GM23338 (cell line): Measurements from ENCODE around the gene OBP2A. TPM values are rescaled to one million over a fixed set of nuclear protein-coding genes. Genes with fewer than 3 reads are reported as not detected.

Experiments used
- ATAC-seq: fragments of 200-7000 bp; cut with Tn5 transposase; 3 replicates; pipeline ENCODE4 v1.9.1; 2020
- DNase-seq: peaks from one replicate; pipeline ENCODE4 v3.0.0-alpha.2; 2015; ENCODE audit warnings: low spot score
- H2AFZ ChIP-seq: fragments of 200-600 bp; sonication (generic); 2 replicates; pipeline ENCODE4 v1.8.0; 2016; ENCODE audit warnings: antibody characterized with exemption, mild to moderate bottlenecking, moderate library complexity
- H3F3A ChIP-seq: fragments of 200-600 bp; sonication (generic); replicated peaks from 2 replicates; pipeline ENCODE4 v1.8.0; 2017; ENCODE audit warnings: antibody characterized with exemption, mixed run types, low read depth
- H3K27ac ChIP-seq: fragments of 200-600 bp; sonication (generic); 2 replicates; pipeline ENCODE4 v1.6.1; 2016; ENCODE audit warnings: low read depth
- H3K27me3 ChIP-seq: fragments of 200-600 bp; sonication (generic); 2 replicates; pipeline ENCODE4 v1.8.0; 2016; ENCODE audit warnings: mild to moderate bottlenecking, mixed run types, moderate library complexity; ENCODE audit not compliant: insufficient read depth
- H3K36me3 ChIP-seq: fragments of 200-600 bp; sonication (generic); 2 replicates; pipeline ENCODE4 v1.8.0; 2016; ENCODE audit warnings: mild to moderate bottlenecking; ENCODE audit not compliant: insufficient read depth
- H3K4me1 ChIP-seq: fragments of 200-600 bp; sonication (generic); 2 replicates; pipeline ENCODE4 v1.8.0; 2016; ENCODE audit warnings: mild to moderate bottlenecking, moderate library complexity; ENCODE audit not compliant: insufficient read depth
- H3K4me2 ChIP-seq: fragments of 200-600 bp; sonication (generic); 2 replicates; pipeline ENCODE4 v1.7.1; 2017; ENCODE audit warnings: mixed run types
- H3K4me3 ChIP-seq: fragments of 200-600 bp; sonication (generic); 2 replicates; pipeline ENCODE4 v1.6.1; 2016; ENCODE audit warnings: mixed run types
- H3K79me2 ChIP-seq: fragments of 200-600 bp; sonication (generic); replicated peaks from 2 replicates; pipeline ENCODE4 v1.8.0; 2017; ENCODE audit warnings: mild to moderate bottlenecking; ENCODE audit not compliant: insufficient read depth
- H3K9me2 ChIP-seq: fragments of 200-600 bp; sonication (generic); 2 replicates; pipeline ENCODE4 v1.8.0; 2017; ENCODE audit not compliant: insufficient read depth
- H4K20me1 ChIP-seq: fragments of 200-600 bp; sonication (generic); replicated peaks from 2 replicates; pipeline ENCODE4 v1.8.0; 2017; ENCODE audit warnings: mild to moderate bottlenecking; ENCODE audit not compliant: insufficient read depth
- H3K27ac Mint-ChIP-seq: 2 replicates; pipeline ENCODE4 v1.8.0; 2020; ENCODE audit warnings: inconsistent platforms, mild to moderate bottlenecking, moderate library complexity, mixed read lengths
- H3K27me3 Mint-ChIP-seq: 3 replicates; pipeline ENCODE4 v1.8.0; 2022; ENCODE audit warnings: low read depth, mild to moderate bottlenecking, moderate library complexity, mixed read lengths, inconsistent platforms; ENCODE audit not compliant: insufficient read depth, poor library complexity
- H3K36me3 Mint-ChIP-seq: 3 replicates; pipeline ENCODE4 v1.8.0; 2021; ENCODE audit warnings: low read depth, mild to moderate bottlenecking, inconsistent platforms, moderate library complexity, mixed read lengths
- H3K4me1 Mint-ChIP-seq: 3 replicates; pipeline ENCODE4 v1.8.0; 2020; ENCODE audit warnings: mild to moderate bottlenecking, inconsistent platforms, mixed read lengths
- H3K4me3 Mint-ChIP-seq: 3 replicates; pipeline ENCODE4 v1.8.0; 2021; ENCODE audit warnings: moderate library complexity, mild to moderate bottlenecking, inconsistent platforms, mixed read lengths
- H3K9me3 Mint-ChIP-seq: 3 replicates; pipeline ENCODE4 v1.8.0; 2020; ENCODE audit warnings: moderate library complexity, mild to moderate bottlenecking, inconsistent platforms, mixed read lengths
- CREB1 ChIP-seq: fragments of 250-450 bp; sonication (Bioruptor Pico); IDR thresholded peaks from 2 replicates; pipeline ENCODE4 v1.5.0; 2020; ENCODE audit warnings: low read depth, mild to moderate bottlenecking, moderate library complexity
- ETS1 ChIP-seq: IDR thresholded peaks from 2 replicates; pipeline ENCODE4 v1.6.1; 2016; ENCODE audit warnings: antibody characterized with exemption
- EZH2 ChIP-seq: fragments of 200-600 bp; sonication (generic); IDR thresholded peaks from one replicate; pipeline ENCODE4 v1.8.0; 2017; ENCODE audit warnings: antibody characterized with exemption, mild to moderate bottlenecking, low read depth; ENCODE audit not compliant: unreplicated experiment
- NANOG ChIP-seq: IDR thresholded peaks from 2 replicates; pipeline ENCODE4 v1.6.1; 2016; ENCODE audit warnings: antibody characterized with exemption, borderline replicate concordance
- POLR2AphosphoS5 ChIP-seq: IDR thresholded peaks from 2 replicates; pipeline ENCODE4 v1.6.1; 2016; ENCODE audit warnings: antibody characterized with exemption, low read depth
- STAT1 ChIP-seq: IDR thresholded peaks from one replicate; pipeline ENCODE4 v1.6.1; 2016; ENCODE audit warnings: antibody characterized with exemption; ENCODE audit not compliant: unreplicated experiment
- ZNF114 ChIP-seq: fragments of 250-450 bp; sonication (Bioruptor Pico); IDR thresholded peaks from 2 replicates; pipeline ENCODE4 v1.5.0; 2020; ENCODE audit warnings: mild to moderate bottlenecking, moderate library complexity
- ZNF331 ChIP-seq: fragments of 250-450 bp; sonication (Bioruptor Pico); IDR thresholded peaks from 2 replicates; pipeline ENCODE4 v1.5.0; 2020; ENCODE audit warnings: low read depth, mild to moderate bottlenecking, moderate library complexity
- polyA plus RNA-seq: library from polyadenylated mRNA; unstranded; fragments of >200 nt; fragmentation: Nextera tagmentation; extraction: Ambion mirVana; gene quantifications from 2 replicates; pipeline ENCODE4 v1.2.1, GENCODE V29; 2016
- total RNA-seq: library from RNA; depleted of rRNA; stranded (reverse); fragments of >200 nt; shearing (Covaris generic); gene quantifications from 2 replicates; pipeline ENCODE4 v1.2.3, GENCODE V29; 2014
- TF ChIP-seq, protein P1 (sequence below), 2 experiments: fragments of 200-600 bp in 1 of 2; sonication (generic) in 1 of 2; conservative IDR thresholded peaks; 2 replicates each; pipeline versions ENCODE4 v1.5.1 to v1.6.1; 2016 to 2017; ENCODE audit warnings: antibody characterized with exemption in 2 of 2, low read depth in 2 of 2, mild to moderate bottlenecking in 2 of 2, moderate library complexity in 1 of 2
- TF ChIP-seq, protein P2 (sequence below): IDR thresholded peaks from one replicate; pipeline ENCODE4 v1.6.1; 2018; ENCODE audit warnings: antibody characterized with exemption; ENCODE audit not compliant: unreplicated experiment

The OBP2A gene
- total and polyA plus RNA-seq, 2 experiments from 2014 or later, result not detected

- DNase-seq, result no peak
- H3K36me3 Mint-ChIP-seq, result no peaks in the 10 kb centered on the region
- Histone ChIP-seq H3K79me2 (no peaks in the 10 kb centered on the region), H3F3A (no peaks in the 10 kb centered on the region), H3K4me2 (no peak overlapping the region), H3K4me1 (no peaks in the 10 kb centered on the region), H3K27me3 (no peaks in the 10 kb centered on the region), H3K36me3 (no peaks in the 10 kb centered on the region), H3K27ac (no peak overlapping the region), H4K20me1 (no peaks in the 10 kb centered on the region), H3K4me3 (no peak overlapping the region), H3K9me2 (no peaks in the 10 kb centered on the region), H2AFZ (no peak overlapping the region)
- no peak for ATAC-seq
- no peak overlapping the region for H3K27ac Mint-ChIP-seq
- H3K4me3 Mint-ChIP-seq, result no peak overlapping the region
- peaks cover 4% of the 10 kb centered on the region for H3K27me3 Mint-ChIP-seq
- H3K9me3 Mint-ChIP-seq, result no peaks in the 10 kb centered on the region
- H3K4me1 Mint-ChIP-seq, result no peaks in the 10 kb centered on the region
- no peak for TF ChIP-seq EZH2
- TF ChIP-seq, protein P1, sequence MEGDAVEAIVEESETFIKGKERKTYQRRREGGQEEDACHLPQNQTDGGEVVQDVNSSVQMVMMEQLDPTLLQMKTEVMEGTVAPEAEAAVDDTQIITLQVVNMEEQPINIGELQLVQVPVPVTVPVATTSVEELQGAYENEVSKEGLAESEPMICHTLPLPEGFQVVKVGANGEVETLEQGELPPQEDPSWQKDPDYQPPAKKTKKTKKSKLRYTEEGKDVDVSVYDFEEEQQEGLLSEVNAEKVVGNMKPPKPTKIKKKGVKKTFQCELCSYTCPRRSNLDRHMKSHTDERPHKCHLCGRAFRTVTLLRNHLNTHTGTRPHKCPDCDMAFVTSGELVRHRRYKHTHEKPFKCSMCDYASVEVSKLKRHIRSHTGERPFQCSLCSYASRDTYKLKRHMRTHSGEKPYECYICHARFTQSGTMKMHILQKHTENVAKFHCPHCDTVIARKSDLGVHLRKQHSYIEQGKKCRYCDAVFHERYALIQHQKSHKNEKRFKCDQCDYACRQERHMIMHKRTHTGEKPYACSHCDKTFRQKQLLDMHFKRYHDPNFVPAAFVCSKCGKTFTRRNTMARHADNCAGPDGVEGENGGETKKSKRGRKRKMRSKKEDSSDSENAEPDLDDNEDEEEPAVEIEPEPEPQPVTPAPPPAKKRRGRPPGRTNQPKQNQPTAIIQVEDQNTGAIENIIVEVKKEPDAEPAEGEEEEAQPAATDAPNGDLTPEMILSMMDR (conservative IDR thresholded peaks at IDR 0.05; ENCODE audit: low read depth in 2 of 2), result no peak
- no peak for TF ChIP-seq CREB1 (CRISPR knock-in tag)
- TF ChIP-seq, protein P2, sequence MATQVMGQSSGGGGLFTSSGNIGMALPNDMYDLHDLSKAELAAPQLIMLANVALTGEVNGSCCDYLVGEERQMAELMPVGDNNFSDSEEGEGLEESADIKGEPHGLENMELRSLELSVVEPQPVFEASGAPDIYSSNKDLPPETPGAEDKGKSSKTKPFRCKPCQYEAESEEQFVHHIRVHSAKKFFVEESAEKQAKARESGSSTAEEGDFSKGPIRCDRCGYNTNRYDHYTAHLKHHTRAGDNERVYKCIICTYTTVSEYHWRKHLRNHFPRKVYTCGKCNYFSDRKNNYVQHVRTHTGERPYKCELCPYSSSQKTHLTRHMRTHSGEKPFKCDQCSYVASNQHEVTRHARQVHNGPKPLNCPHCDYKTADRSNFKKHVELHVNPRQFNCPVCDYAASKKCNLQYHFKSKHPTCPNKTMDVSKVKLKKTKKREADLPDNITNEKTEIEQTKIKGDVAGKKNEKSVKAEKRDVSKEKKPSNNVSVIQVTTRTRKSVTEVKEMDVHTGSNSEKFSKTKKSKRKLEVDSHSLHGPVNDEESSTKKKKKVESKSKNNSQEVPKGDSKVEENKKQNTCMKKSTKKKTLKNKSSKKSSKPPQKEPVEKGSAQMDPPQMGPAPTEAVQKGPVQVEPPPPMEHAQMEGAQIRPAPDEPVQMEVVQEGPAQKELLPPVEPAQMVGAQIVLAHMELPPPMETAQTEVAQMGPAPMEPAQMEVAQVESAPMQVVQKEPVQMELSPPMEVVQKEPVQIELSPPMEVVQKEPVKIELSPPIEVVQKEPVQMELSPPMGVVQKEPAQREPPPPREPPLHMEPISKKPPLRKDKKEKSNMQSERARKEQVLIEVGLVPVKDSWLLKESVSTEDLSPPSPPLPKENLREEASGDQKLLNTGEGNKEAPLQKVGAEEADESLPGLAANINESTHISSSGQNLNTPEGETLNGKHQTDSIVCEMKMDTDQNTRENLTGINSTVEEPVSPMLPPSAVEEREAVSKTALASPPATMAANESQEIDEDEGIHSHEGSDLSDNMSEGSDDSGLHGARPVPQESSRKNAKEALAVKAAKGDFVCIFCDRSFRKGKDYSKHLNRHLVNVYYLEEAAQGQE, result no peak
- TF ChIP-seq NANOG, result no peak
- no peak for TF ChIP-seq STAT1
- TF ChIP-seq ZNF331 (CRISPR knock-in tag), result no peak
- TF ChIP-seq POLR2AphosphoS5, result no peak
- no peak for TF ChIP-seq ZNF114 (CRISPR knock-in tag)
- TF ChIP-seq ETS1, result no peak
Measured at GRCh38 chr9:135516132-135516860, 29.6 kb upstream of the OBP2A start.
